H9 (cell line): ENCODE data around the gene GCNT3. TPM values are rescaled to one million over a fixed set of nuclear protein-coding genes. Genes with fewer than 3 reads are reported as not detected.

Experiments used
- DNase-seq: peaks from one replicate; pipeline ENCODE4 v3.0.0-alpha.2; 2017
- H2AFZ ChIP-seq: one replicate; pipeline ENCODE4 v1.6.1; 2013; ENCODE audit warnings: mild to moderate bottlenecking, low read length, control low read depth, moderate library complexity
- H2AK5ac ChIP-seq: 2 replicates; pipeline ENCODE4 v1.6.1; 2013; ENCODE audit warnings: low read length, control low read depth, mixed read lengths; ENCODE audit not compliant: insufficient read length
- H2BK120ac ChIP-seq: one replicate; pipeline ENCODE4 v1.6.1; 2013; ENCODE audit warnings: low read depth, mild to moderate bottlenecking, low read length, control low read depth, inconsistent platforms; ENCODE audit not compliant: poor library complexity, severe bottlenecking
- H2BK12ac ChIP-seq: 2 replicates; pipeline ENCODE4 v1.6.1; 2013; ENCODE audit warnings: low read length, control low read depth, mixed read lengths, low read depth; ENCODE audit not compliant: insufficient read length
- H2BK15ac ChIP-seq: 2 replicates; pipeline ENCODE4 v1.6.1; 2013; ENCODE audit warnings: low read depth, low read length, control low read depth
- H2BK20ac ChIP-seq: one replicate; pipeline ENCODE4 v1.6.1; 2013; ENCODE audit warnings: low read depth, mild to moderate bottlenecking, low read length, control low read depth, inconsistent platforms; ENCODE audit not compliant: poor library complexity, severe bottlenecking
- H2BK5ac ChIP-seq: 2 replicates; pipeline ENCODE4 v1.6.1; 2013; ENCODE audit warnings: low read length, control low read depth, mixed read lengths; ENCODE audit not compliant: insufficient read length
- H3K14ac ChIP-seq: 2 replicates; pipeline ENCODE4 v1.6.1; 2013; ENCODE audit warnings: low read length, control low read depth; ENCODE audit not compliant: insufficient read depth
- H3K18ac ChIP-seq: 2 replicates; pipeline ENCODE4 v1.6.1; 2013; ENCODE audit warnings: low read depth, mild to moderate bottlenecking, mixed read lengths, low read length, control low read depth; ENCODE audit not compliant: insufficient read length
- H3K23ac ChIP-seq: 2 replicates; pipeline ENCODE4 v1.6.1; 2013; ENCODE audit warnings: low read length, control low read depth, mixed read lengths, low read depth; ENCODE audit not compliant: insufficient read length
- H3K23me2 ChIP-seq: 2 replicates; pipeline ENCODE4 v1.6.1; 2013; ENCODE audit warnings: low read depth, mild to moderate bottlenecking, mixed read lengths, low read length, control low read depth; ENCODE audit not compliant: insufficient read length, poor library complexity, severe bottlenecking
- H3K27ac ChIP-seq: 2 replicates; pipeline ENCODE4 v1.5.1; 2013; ENCODE audit warnings: low read length, control low read depth, mixed read lengths, low read depth; ENCODE audit not compliant: insufficient read length
- H3K27me3 ChIP-seq: 2 replicates; pipeline ENCODE4 v1.6.1; 2013; ENCODE audit warnings: low read length, control low read depth, inconsistent platforms; ENCODE audit not compliant: insufficient read depth
- H3K4ac ChIP-seq: 2 replicates; pipeline ENCODE4 v1.6.1; 2013; ENCODE audit warnings: low read depth, mild to moderate bottlenecking, control low read depth, inconsistent platforms, low read length, moderate library complexity
- H3K4me1 ChIP-seq: 2 replicates; pipeline ENCODE4 v1.6.1; 2013; ENCODE audit warnings: low read length, control low read depth, inconsistent platforms; ENCODE audit not compliant: insufficient read depth
- H3K4me2 ChIP-seq: 2 replicates; pipeline ENCODE4 v1.6.1; 2013; ENCODE audit warnings: low read length, control low read depth, mixed read lengths; ENCODE audit not compliant: insufficient read length, insufficient read depth
- H3K56ac ChIP-seq: 2 replicates; pipeline ENCODE4 v1.6.1; 2013; ENCODE audit warnings: low read depth, mild to moderate bottlenecking, mixed read lengths, low read length, control low read depth; ENCODE audit not compliant: insufficient read length
- H3K79me1 ChIP-seq: 2 replicates; pipeline ENCODE4 v1.6.1; 2013; ENCODE audit warnings: low read depth, mild to moderate bottlenecking, moderate library complexity, low read length, control low read depth, inconsistent platforms; ENCODE audit not compliant: insufficient read depth, poor library complexity, severe bottlenecking
- H3K79me2 ChIP-seq: 2 replicates; pipeline ENCODE4 v1.6.1; 2013; ENCODE audit warnings: low read length, control low read depth, inconsistent platforms; ENCODE audit not compliant: insufficient read depth
- H3K9ac ChIP-seq: 2 replicates; pipeline ENCODE4 v1.6.1; 2013; ENCODE audit warnings: low read length, control low read depth, mixed read lengths; ENCODE audit not compliant: insufficient read length; ENCODE audit errors: extremely low read depth
- H3K9me3 ChIP-seq: one replicate; pipeline ENCODE4 v1.6.1; 2013; ENCODE audit warnings: low read depth, low read length, inconsistent platforms; ENCODE audit not compliant: control insufficient read depth
- H3T11ph ChIP-seq: one replicate; pipeline ENCODE4 v1.6.1; 2013; ENCODE audit warnings: mild to moderate bottlenecking, low read length, control low read depth, inconsistent platforms
- H4K20me1 ChIP-seq: one replicate; pipeline ENCODE4 v1.6.1; 2013; ENCODE audit not compliant: control insufficient read depth, insufficient read length, insufficient read depth
- H4K5ac ChIP-seq: 2 replicates; pipeline ENCODE4 v1.6.1; 2013; ENCODE audit warnings: low read depth, mild to moderate bottlenecking, mixed read lengths, low read length, control low read depth; ENCODE audit not compliant: insufficient read length
- H4K8ac ChIP-seq: replicated peaks from 2 replicates; pipeline ENCODE4 v1.6.1; 2013; ENCODE audit warnings: low read length, control low read depth, mixed read lengths, low read depth; ENCODE audit not compliant: insufficient read length
- H4K91ac ChIP-seq: 2 replicates; pipeline ENCODE4 v1.6.1; 2013; ENCODE audit warnings: low read depth, mild to moderate bottlenecking, moderate library complexity, mixed read lengths, low read length, control low read depth; ENCODE audit not compliant: insufficient read length
- H3K27ac Mint-ChIP-seq, 3 experiments: 2 replicates in 2 of 3; 3 replicates in 1 of 3; pipeline ENCODE4 v1.8.0; 2020 to 2021; ENCODE audit warnings: mixed read lengths in 3 of 3, mild to moderate bottlenecking in 1 of 3, moderate library complexity in 1 of 3
- H3K27me3 Mint-ChIP-seq: 2 replicates; pipeline ENCODE4 v1.8.0; 2021; ENCODE audit warnings: low read depth, mild to moderate bottlenecking, moderate library complexity, mixed read lengths
- H3K36me3 Mint-ChIP-seq, 3 experiments: 2 replicates in 2 of 3; 3 replicates in 1 of 3; pipeline ENCODE4 v1.8.0; 2020 to 2021; ENCODE audit warnings: low read depth in 3 of 3, mixed read lengths in 3 of 3; ENCODE audit not compliant: insufficient read depth in 1 of 3
- H3K4me1 Mint-ChIP-seq, 2 experiments: 2 replicates each; pipeline ENCODE4 v1.8.0; 2020; ENCODE audit warnings: mixed read lengths in 2 of 2
- H3K4me3 Mint-ChIP-seq, 2 experiments: 2 replicates in 1 of 2; 3 replicates in 1 of 2; pipeline ENCODE4 v1.8.0; 2020 to 2021; ENCODE audit warnings: mild to moderate bottlenecking in 2 of 2, mixed read lengths in 2 of 2, moderate library complexity in 1 of 2
- H3K9me3 Mint-ChIP-seq, 2 experiments: 2 replicates in 1 of 2; 3 replicates in 1 of 2; pipeline ENCODE4 v1.8.0; 2020; ENCODE audit warnings: mild to moderate bottlenecking in 2 of 2, mixed read lengths in 2 of 2, moderate library complexity in 1 of 2
- CTCF ChIP-seq: fragments of 200-600 bp; sonication (generic); conservative IDR thresholded peaks from 3 replicates; pipeline ENCODE4 v1.8.0; 2021; ENCODE audit warnings: antibody characterized with exemption, mild to moderate bottlenecking
- WGBS: extraction: QIAGEN DNeasy Blood & Tissue Kit; methylation state at CpG from one replicate; pipeline ENCODE4 v1.1.7; 2013; ENCODE audit warnings: missing lambda C conversion rate, low lambda C conversion rate, mixed read lengths; ENCODE audit not compliant: insufficient read length; ENCODE audit errors: extremely low coverage; 5-methylcytosine and 5-hydroxymethylcytosine counted together
- total RNA-seq: library from RNA; stranded (reverse); gene quantifications from 2 replicates; pipeline ENCODE4 v1.2.1, GENCODE V29; 2021

The GCNT3 gene
- total RNA-seq, 1 experiment from 2014 or later = not detected

GRCh38 chr15:59615661-59616060 lies 4.1 kb downstream of the GCNT3 start:
- H3K27ac ChIP-seq = no peak overlapping the region
- H2AK5ac ChIP-seq = no peak overlapping the region
- no peak overlapping the region for H3K4ac ChIP-seq
- peaks cover 4 to 6% of the 10 kb centered on the region in 2 experiments; a peak in 2 of 4 replicates for H3K4me1 Mint-ChIP-seq
- TF ChIP-seq CTCF = no peak
- no peaks in the 10 kb centered on the region for H3K27me3 ChIP-seq
- H3K4me2 ChIP-seq = no peak overlapping the region
- no peak for DNase-seq
- no peak overlapping the region for H3K18ac ChIP-seq
- H3K9me3 Mint-ChIP-seq = peaks cover 7 to 8% of the 10 kb centered on the region in 2 experiments
- H4K20me1 ChIP-seq = no peaks in the 10 kb centered on the region
- no peaks in the 10 kb centered on the region for H3K23me2 ChIP-seq
- H3K27me3 Mint-ChIP-seq = peaks cover 29% of the 10 kb centered on the region
- H3K79me2 ChIP-seq = no peaks in the 10 kb centered on the region
- no peak overlapping the region for H3K56ac ChIP-seq
- H2BK120ac ChIP-seq = no peak overlapping the region
- no peaks in the 10 kb centered on the region for H3K79me1 ChIP-seq
- H2BK15ac ChIP-seq = no peak overlapping the region
- H2AFZ ChIP-seq = no peak overlapping the region
- H2BK5ac ChIP-seq = no peak overlapping the region
- no peaks in the 10 kb centered on the region for H3K9me3 ChIP-seq
- H2BK20ac ChIP-seq = no peak overlapping the region
- no peak overlapping the region for H4K91ac ChIP-seq
- H2BK12ac ChIP-seq = no peak overlapping the region
- H3K36me3 Mint-ChIP-seq = peaks cover 0 to 8% (median 2%) of the 10 kb centered on the region in 3 experiments; a peak in 4 of 7 replicates
- no peak overlapping the region for H4K5ac ChIP-seq
- no peaks in the 10 kb centered on the region for H3K4me1 ChIP-seq
- no peak overlapping the region for H3K14ac ChIP-seq
- H3K23ac ChIP-seq = no peak overlapping the region
- no peak overlapping the region for H3K4me3 Mint-ChIP-seq
- H3K9ac ChIP-seq = no peak overlapping the region
- H3K27ac Mint-ChIP-seq = no peak overlapping the region
- no peak overlapping the region for H3T11ph ChIP-seq
- no CpG with 5 or more reads among the region's 5 CpGs for WGBS
- no peak overlapping the region for H4K8ac ChIP-seq
